T-helper 1 cell treated with Interleukin-12 subunit alpha and Interleukin-12 subunit beta and Interleukin-4 antibody, amounts not matched to agents 30 ng/mL and 1 ng/mL, for 36 hours (primary cell): ENCODE measurements around the gene SLC39A11. TPM values are rescaled to one million over a fixed set of nuclear protein-coding genes. Genes with fewer than 3 reads are reported as not detected.

Experiments used
- intact Hi-C: fragments of 100-400 bp; cut with micrococcal nuclease; formaldehyde crosslinking; loops from one replicate; pipeline ENCODE4 v1.15.1; 2024
- total RNA-seq: library from RNA; stranded (reverse); gene quantifications from 2 replicates; pipeline ENCODE4 v1.2.3, GENCODE V29; 2022

Gene SLC39A11
- total RNA-seq, 1 donor from 2014 or later, result 27.9 TPM

- intact Hi-C loops, result no loop called here
These were observed 394.8 kb downstream of the SLC39A11 start for GRCh38 chr17:72697602-72698146.

- intact Hi-C loops, result no loop called here
These were observed 395.8 kb downstream of the SLC39A11 start for GRCh38 chr17:72696721-72697120.

GRCh38 chr17:72696156-72696555, 396.3 kb downstream of the SLC39A11 start:
- intact Hi-C loops, result no loop called here

- intact Hi-C loops, result no loop called here
These were observed 398.5 kb downstream of the SLC39A11 start for GRCh38 chr17:72693956-72694355.

- intact Hi-C loops, result no loop called here
These were observed 399.2 kb downstream of the SLC39A11 start for GRCh38 chr17:72693151-72693878.

- intact Hi-C loops, result no loop called here
These were observed 399.8 kb downstream of the SLC39A11 start for GRCh38 chr17:72692676-72693075.

GRCh38 chr17:72691586-72691985, 400.9 kb downstream of the SLC39A11 start:
- intact Hi-C loops, result no loop called here

- intact Hi-C loops, result no loop called here
These were observed 401.5 kb downstream of the SLC39A11 start for GRCh38 chr17:72691017-72691416.

- intact Hi-C loops, result no loop called here
These were observed 404.6 kb downstream of the SLC39A11 start for GRCh38 chr17:72687886-72688285.

- intact Hi-C loops, result no loop called here
These were observed 408.0 kb downstream of the SLC39A11 start for GRCh38 chr17:72684405-72685020.

GRCh38 chr17:72683506-72684404, 408.7 kb downstream of the SLC39A11 start:
- intact Hi-C loops, result no loop called here

- intact Hi-C loops, result no loop called here
These were observed 409.9 kb downstream of the SLC39A11 start for GRCh38 chr17:72682605-72683004.

- intact Hi-C loops, result no loop called here
These were observed 410.6 kb downstream of the SLC39A11 start for GRCh38 chr17:72681844-72682243.

- intact Hi-C loops, result no loop called here
These were observed 414.6 kb downstream of the SLC39A11 start for GRCh38 chr17:72677714-72678390.

GRCh38 chr17:72677108-72677507, 415.4 kb downstream of the SLC39A11 start:
- intact Hi-C loops, result no loop called here

GRCh38 chr17:72672729-72673128, 419.8 kb downstream of the SLC39A11 start:
- intact Hi-C loops, result no loop called here

- intact Hi-C loops, result no loop called here
These were observed 421.5 kb downstream of the SLC39A11 start for GRCh38 chr17:72671016-72671415.

GRCh38 chr17:72667096-72668063, 425.1 kb downstream of the SLC39A11 start:
- intact Hi-C loops, result no loop called here

- intact Hi-C loops, result no loop called here
These were observed 426.3 kb downstream of the SLC39A11 start for GRCh38 chr17:72665852-72666851.
